GM12878 (cell line): ENCODE results near the gene RIF1.

Experiments
- BACH1 ChIP-seq: fragments of 450-650 bp; IDR thresholded peaks from 2 replicates; pipeline ENCODE4 v1.6.1; 2017; ENCODE audit warnings: mild to moderate bottlenecking, borderline replicate concordance
- CHD2 ChIP-seq: IDR thresholded peaks from 2 replicates; pipeline ENCODE4 v1.6.1; 2011; ENCODE audit warnings: low read depth, low read length, improper control_type of control experiment, borderline replicate concordance
- CHD4 ChIP-seq: fragments of 200-600 bp; sonication (generic); IDR thresholded peaks from 2 replicates; pipeline ENCODE4 v1.6.1; 2016; ENCODE audit warnings: mild to moderate bottlenecking
- EED ChIP-seq: sonication (generic); IDR thresholded peaks from 2 replicates; pipeline ENCODE4 v1.6.1; 2016; ENCODE audit warnings: antibody characterized with exemption, low read depth
- IKZF1 ChIP-seq: fragments of 450-650 bp; conservative IDR thresholded peaks from 2 replicates; pipeline ENCODE4 v1.6.1; 2017; ENCODE audit warnings: antibody characterized with exemption, mild to moderate bottlenecking
- JUND ChIP-seq: IDR thresholded peaks from 2 replicates; pipeline ENCODE4 v1.6.1; 2012; ENCODE audit warnings: low read depth, mild to moderate bottlenecking, low read length, improper control_type of control experiment, moderate library complexity
- SMAD1 ChIP-seq: fragments of 450-650 bp; IDR thresholded peaks from 2 replicates; pipeline ENCODE4 v1.6.1; 2018; ENCODE audit warnings: mild to moderate bottlenecking, low read depth; ENCODE audit not compliant: partially characterized antibody
- ZNF24 ChIP-seq: fragments of 450-650 bp; IDR thresholded peaks from 2 replicates; pipeline ENCODE4 v1.6.1; 2017; ENCODE audit warnings: antibody characterized with exemption, mild to moderate bottlenecking
- ZNF274 ChIP-seq: IDR thresholded peaks from one replicate; pipeline ENCODE4 v1.8.0; 2011; ENCODE audit not compliant: insufficient read length, insufficient read depth
- ZZZ3 ChIP-seq: IDR thresholded peaks from 2 replicates; pipeline ENCODE4 v1.6.1; 2011; ENCODE audit warnings: low read depth; ENCODE audit not compliant: control insufficient read depth, insufficient read length
- TF ChIP-seq, protein P1 (sequence below), 3 experiments: IDR thresholded peaks in 2 of 3; conservative IDR thresholded peaks in 1 of 3; 2 replicates each; pipeline ENCODE4 v1.5.1; 2011; ENCODE audit warnings: low read depth in 3 of 3, low read length in 3 of 3, mild to moderate bottlenecking in 3 of 3, control low read depth in 2 of 3, moderate library complexity in 2 of 3, inconsistent platforms in 1 of 3, mixed read lengths in 1 of 3; ENCODE audit not compliant: control insufficient read depth in 2 of 3, insufficient read depth in 1 of 3; ENCODE audit errors: extremely low read depth in 1 of 3
- TF ChIP-seq, protein P2 (sequence below): IDR thresholded peaks from 2 replicates; pipeline ENCODE4 v1.6.1; 2012; ENCODE audit warnings: low read depth, low read length, improper control_type of control experiment

- TF ChIP-seq, protein P1, sequence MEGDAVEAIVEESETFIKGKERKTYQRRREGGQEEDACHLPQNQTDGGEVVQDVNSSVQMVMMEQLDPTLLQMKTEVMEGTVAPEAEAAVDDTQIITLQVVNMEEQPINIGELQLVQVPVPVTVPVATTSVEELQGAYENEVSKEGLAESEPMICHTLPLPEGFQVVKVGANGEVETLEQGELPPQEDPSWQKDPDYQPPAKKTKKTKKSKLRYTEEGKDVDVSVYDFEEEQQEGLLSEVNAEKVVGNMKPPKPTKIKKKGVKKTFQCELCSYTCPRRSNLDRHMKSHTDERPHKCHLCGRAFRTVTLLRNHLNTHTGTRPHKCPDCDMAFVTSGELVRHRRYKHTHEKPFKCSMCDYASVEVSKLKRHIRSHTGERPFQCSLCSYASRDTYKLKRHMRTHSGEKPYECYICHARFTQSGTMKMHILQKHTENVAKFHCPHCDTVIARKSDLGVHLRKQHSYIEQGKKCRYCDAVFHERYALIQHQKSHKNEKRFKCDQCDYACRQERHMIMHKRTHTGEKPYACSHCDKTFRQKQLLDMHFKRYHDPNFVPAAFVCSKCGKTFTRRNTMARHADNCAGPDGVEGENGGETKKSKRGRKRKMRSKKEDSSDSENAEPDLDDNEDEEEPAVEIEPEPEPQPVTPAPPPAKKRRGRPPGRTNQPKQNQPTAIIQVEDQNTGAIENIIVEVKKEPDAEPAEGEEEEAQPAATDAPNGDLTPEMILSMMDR (IDR thresholded peaks at IDR 0.05 in 2 of 3, conservative IDR thresholded peaks at IDR 0.05 in 1 of 3; ENCODE audit: control insufficient read depth in 2 of 3, extremely low read depth in 1 of 3, insufficient read depth in 1 of 3, low read depth in 3 of 3, low read length in 3 of 3), result no peak
- TF ChIP-seq BACH1 (no peak), ZNF24 (no peak), JUND (no peak), SMAD1 (no peak), CHD2 (no peak), ZNF274 (no peak), EED (no peak), CHD4 (no peak), ZZZ3 (no peak), IKZF1 (no peak)
- TF ChIP-seq, protein P2, sequence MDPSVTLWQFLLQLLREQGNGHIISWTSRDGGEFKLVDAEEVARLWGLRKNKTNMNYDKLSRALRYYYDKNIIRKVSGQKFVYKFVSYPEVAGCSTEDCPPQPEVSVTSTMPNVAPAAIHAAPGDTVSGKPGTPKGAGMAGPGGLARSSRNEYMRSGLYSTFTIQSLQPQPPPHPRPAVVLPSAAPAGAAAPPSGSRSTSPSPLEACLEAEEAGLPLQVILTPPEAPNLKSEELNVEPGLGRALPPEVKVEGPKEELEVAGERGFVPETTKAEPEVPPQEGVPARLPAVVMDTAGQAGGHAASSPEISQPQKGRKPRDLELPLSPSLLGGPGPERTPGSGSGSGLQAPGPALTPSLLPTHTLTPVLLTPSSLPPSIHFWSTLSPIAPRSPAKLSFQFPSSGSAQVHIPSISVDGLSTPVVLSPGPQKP, result no peak
Measured at GRCh38 chr2:151422917-151423439, 13.3 kb downstream of the RIF1 start.
